Skeletal muscle satellite cell (primary cell): ENCODE results near the gene OPRL1.

ENCODE experiments used
- H3K27me3 ChIP-seq: 2 replicates; pipeline ENCODE4 v1.7.0; 2013; ENCODE audit warnings: low read length; ENCODE audit not compliant: control insufficient read depth, insufficient read depth
- H3K36me3 ChIP-seq: 2 replicates; pipeline ENCODE4 v1.7.0; 2013; ENCODE audit warnings: mild to moderate bottlenecking, control low read depth, low read length; ENCODE audit not compliant: insufficient read depth
- H3K4me1 ChIP-seq: 2 replicates; pipeline ENCODE4 v1.7.0; 2013; ENCODE audit warnings: low read length; ENCODE audit not compliant: control insufficient read depth, insufficient read depth
- H3K4me2 ChIP-seq: 2 replicates; pipeline ENCODE4 v1.7.0; 2013; ENCODE audit warnings: mild to moderate bottlenecking, low read length
- H3K4me3 ChIP-seq: 2 replicates; pipeline ENCODE4 v1.7.0; 2013; ENCODE audit warnings: low read length
- H3K9ac ChIP-seq: 2 replicates; pipeline ENCODE4 v1.7.0; 2013; ENCODE audit warnings: mild to moderate bottlenecking, low read depth, low read length, moderate library complexity
- H3K9me3 ChIP-seq: replicated peaks from 2 replicates; pipeline ENCODE4 v1.7.0; 2013; ENCODE audit warnings: mild to moderate bottlenecking, control low read depth, low read length

The OPRL1 gene

GRCh38 chr20:64045346-64046011 lies 34.4 kb upstream of the OPRL1 start:
- no peaks in the 10 kb centered on the region for H3K36me3 ChIP-seq
- no peak overlapping the region for H3K9ac ChIP-seq
- peaks cover 13% of the 10 kb centered on the region for H3K4me1 ChIP-seq
- H3K9me3 ChIP-seq = no peaks in the 10 kb centered on the region
- no peak overlapping the region for H3K4me2 ChIP-seq
- no peak overlapping the region for H3K4me3 ChIP-seq
- H3K27me3 ChIP-seq = peaks cover 59% of the 10 kb centered on the region

- Histone ChIP-seq H3K4me1 (peaks cover 10% of the 10 kb centered on the region), H3K9me3 (no peaks in the 10 kb centered on the region), H3K4me3 (no peak overlapping the region), H3K9ac (no peak overlapping the region), H3K27me3 (peaks cover 54% of the 10 kb centered on the region), H3K4me2 (no peak overlapping the region), H3K36me3 (no peaks in the 10 kb centered on the region)
Measured at GRCh38 chr20:64047046-64047389, 32.9 kb upstream of the OPRL1 start.

DNA sequence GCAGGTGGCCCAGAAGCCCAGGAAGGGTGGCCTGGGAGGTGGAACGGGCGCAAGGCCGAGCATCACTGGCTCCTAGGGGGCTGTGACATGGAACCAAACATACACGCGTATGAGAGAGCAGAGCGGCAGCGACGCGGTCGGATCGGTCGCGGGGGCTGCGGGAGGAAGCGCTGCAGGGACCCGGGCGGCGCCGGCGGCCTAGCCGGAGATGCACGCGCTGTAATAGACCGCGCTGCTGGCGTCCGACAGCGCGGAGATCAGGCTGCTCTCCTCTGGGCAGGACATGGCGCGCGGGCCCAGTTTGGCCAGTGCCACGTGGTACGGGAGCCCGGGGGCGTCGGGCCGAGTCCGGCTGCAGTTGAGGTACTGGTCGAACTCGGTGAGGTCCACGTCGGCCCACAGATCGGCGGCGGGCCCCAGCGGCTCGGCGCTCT lies 31.9 kb upstream of the OPRL1 start:
- Histone ChIP-seq H3K36me3 (no peaks in the 10 kb centered on the region), H3K9me3 (no peaks in the 10 kb centered on the region), H3K4me1 (peaks cover 5% of the 10 kb centered on the region), H3K4me2 (peak overlapping the region; percentile 15), H3K9ac (no peak overlapping the region), H3K27me3 (peaks cover 56% of the 10 kb centered on the region), H3K4me3 (no peak overlapping the region)

- Histone ChIP-seq H3K36me3 (no peaks in the 10 kb centered on the region), H3K9ac (no peak overlapping the region), H3K4me3 (no peak overlapping the region), H3K9me3 (no peaks in the 10 kb centered on the region), H3K4me1 (peaks cover 5% of the 10 kb centered on the region), H3K4me2 (no peak overlapping the region), H3K27me3 (peaks cover 56% of the 10 kb centered on the region)
Measured at GRCh38 chr20:64048402-64049044, 31.4 kb upstream of the OPRL1 start.

GRCh38 chr20:64049060-64049877 lies 30.6 kb upstream of the OPRL1 start, which contains the start of gene SOX18:
TSS of gene SOX18 (minus strand) at chr20:64049639. CDS start at chr20:64049516, 123 bp downstream.
- H3K4me3 ChIP-seq = no peak within 1 kb of the TSS
- peaks cover 5% of the 10 kb centered on the region for H3K4me1 ChIP-seq
- peaks cover 56% of the 10 kb centered on the region for H3K27me3 ChIP-seq
- H3K36me3 ChIP-seq = no peaks in the 10 kb centered on the region
- H3K9me3 ChIP-seq = no peaks in the 10 kb centered on the region
- H3K9ac ChIP-seq = no peak within 1 kb of the TSS
- no peak within 1 kb of the TSS for H3K4me2 ChIP-seq

- Histone ChIP-seq H3K9ac (no peak overlapping the region), H3K4me3 (no peak overlapping the region), H3K27me3 (peaks cover 56% of the 10 kb centered on the region), H3K4me2 (no peak overlapping the region), H3K36me3 (no peaks in the 10 kb centered on the region), H3K4me1 (peaks cover 4% of the 10 kb centered on the region), H3K9me3 (no peaks in the 10 kb centered on the region)
Measured at GRCh38 chr20:64049878-64050260, 30.0 kb upstream of the OPRL1 start.

DNA sequence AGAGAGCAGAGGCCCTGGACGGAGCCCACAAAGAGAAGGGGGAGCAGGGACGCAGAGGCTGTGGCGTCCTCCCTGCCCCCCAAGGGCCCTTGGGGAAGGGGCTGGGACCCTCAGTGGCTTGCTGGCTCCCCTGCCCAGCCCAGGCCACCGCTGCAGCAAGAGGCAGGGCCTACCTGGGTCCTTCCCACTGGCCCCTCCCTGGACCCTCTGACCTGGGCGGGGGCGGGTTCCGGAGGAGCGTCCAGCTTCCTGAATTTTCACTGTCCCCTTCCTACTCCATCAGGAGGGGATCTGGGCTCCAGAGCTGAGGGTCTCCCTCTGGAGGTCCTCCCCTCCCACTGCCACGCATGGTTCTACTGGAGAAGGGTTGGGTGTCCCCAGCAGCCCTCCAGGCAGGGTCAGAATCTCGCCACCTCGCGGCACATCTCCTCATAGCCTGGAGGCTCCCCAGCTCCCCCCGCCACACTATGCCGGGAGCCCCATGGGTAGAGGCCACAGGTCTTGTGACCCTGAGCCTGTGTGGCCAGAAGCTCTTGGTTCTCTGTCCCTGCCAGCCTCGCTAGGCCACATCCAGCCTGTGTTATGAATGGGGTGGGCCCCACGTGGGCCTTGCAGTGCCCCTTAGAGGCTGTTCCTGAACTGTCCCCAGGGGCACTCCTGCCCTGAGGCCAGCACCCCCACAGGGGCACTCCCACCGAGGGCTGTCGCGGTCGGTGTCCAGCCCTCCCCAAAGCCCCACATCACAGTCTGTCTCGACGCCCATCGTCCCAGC lies 29.4 kb upstream of the OPRL1 start:
- H3K36me3 ChIP-seq = no peaks in the 10 kb centered on the region
- peaks cover 56% of the 10 kb centered on the region for H3K27me3 ChIP-seq
- no peak overlapping the region for H3K4me3 ChIP-seq
- no peak overlapping the region for H3K9ac ChIP-seq
- no peak overlapping the region for H3K4me2 ChIP-seq
- H3K4me1 ChIP-seq = no peaks in the 10 kb centered on the region
- no peaks in the 10 kb centered on the region for H3K9me3 ChIP-seq

- Histone ChIP-seq H3K36me3 (no peaks in the 10 kb centered on the region), H3K4me3 (no peak overlapping the region), H3K4me1 (no peaks in the 10 kb centered on the region), H3K4me2 (no peak overlapping the region), H3K27me3 (peaks cover 57% of the 10 kb centered on the region), H3K9ac (no peak overlapping the region), H3K9me3 (no peaks in the 10 kb centered on the region)
Measured at GRCh38 chr20:64051033-64051452, 28.8 kb upstream of the OPRL1 start.

DNA sequence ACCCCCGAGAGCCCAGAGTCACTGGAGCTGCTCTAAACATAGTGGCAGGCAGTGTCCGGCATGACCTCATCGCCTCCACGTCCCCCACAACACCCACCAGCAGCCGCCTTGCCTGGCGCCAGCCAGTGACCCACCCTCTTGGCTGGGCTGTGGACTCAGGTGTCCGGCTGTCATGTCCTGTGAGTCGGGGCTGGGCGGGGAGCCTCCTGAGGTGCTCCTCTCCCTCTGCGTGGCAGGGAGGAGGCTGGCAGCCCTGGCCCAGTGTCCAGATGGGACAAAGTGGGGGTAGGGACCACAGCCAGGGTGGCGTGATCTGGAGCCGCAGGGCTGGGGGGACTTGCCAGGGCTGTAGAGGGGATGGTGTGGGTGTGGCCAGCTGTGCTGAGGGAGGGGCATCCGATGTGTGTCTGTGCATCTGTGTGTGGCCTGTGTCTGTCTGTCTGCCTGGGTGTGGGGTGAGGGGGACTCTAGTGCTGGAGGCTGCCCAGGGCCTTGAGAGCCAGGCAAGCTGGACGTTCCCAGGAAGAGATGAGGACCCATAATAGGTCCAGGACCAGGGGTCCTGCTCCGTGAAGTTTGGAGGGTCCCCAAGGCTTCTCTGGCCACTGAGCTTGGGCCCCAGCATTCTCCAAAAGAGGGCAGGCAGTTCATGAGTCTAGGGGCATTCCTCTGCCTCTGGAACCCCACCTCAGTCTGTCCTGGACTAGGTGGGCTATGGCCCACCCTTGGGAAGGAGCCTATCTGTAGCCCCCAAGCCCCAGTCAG lies 28.1 kb upstream of the OPRL1 start:
- H3K27me3 ChIP-seq = peaks cover 53% of the 10 kb centered on the region
- H3K4me3 ChIP-seq = no peak overlapping the region
- no peaks in the 10 kb centered on the region for H3K36me3 ChIP-seq
- H3K9me3 ChIP-seq = no peaks in the 10 kb centered on the region
- H3K4me2 ChIP-seq = no peak overlapping the region
- H3K4me1 ChIP-seq = no peaks in the 10 kb centered on the region
- H3K9ac ChIP-seq = no peak overlapping the region

- no peak overlapping the region for H3K4me2 ChIP-seq
- no peak overlapping the region for H3K9ac ChIP-seq
- H3K4me1 ChIP-seq = no peaks in the 10 kb centered on the region
- H3K36me3 ChIP-seq = no peaks in the 10 kb centered on the region
- no peak overlapping the region for H3K4me3 ChIP-seq
- no peaks in the 10 kb centered on the region for H3K9me3 ChIP-seq
- peaks cover 47% of the 10 kb centered on the region for H3K27me3 ChIP-seq
Measured at GRCh38 chr20:64052326-64052722, 27.6 kb upstream of the OPRL1 start.
